HG03135 (cell line): ENCODE measurements around the gene C1QTNF3.
"Not testable (repeated sequence)": the region's sequence is repeated elsewhere in the genome, so short reads cannot be mapped to it uniquely, and the experiment has no call there.

ENCODE experiments used
- ATAC-seq: cut with Tn5 transposase; IDR thresholded peaks from one replicate; pipeline ENCODE4 v1.9.1; 2021; ENCODE audit warnings: mild to moderate bottlenecking, moderate library complexity; ENCODE audit not compliant: unreplicated experiment

Gene C1QTNF3

GRCh38 chr5:34026089-34026761, 16.8 kb downstream of the C1QTNF3 start:
- ATAC-seq, result no peak

GRCh38 chr5:34022121-34022705, 20.8 kb downstream of the C1QTNF3 start:
- ATAC-seq, result peak; percentile 84

GRCh38 chr5:34021334-34021733, 21.7 kb downstream of the C1QTNF3 start:
- no peak for ATAC-seq

- ATAC-seq, result no peak
Measured at GRCh38 chr5:34020726-34021125, 22.3 kb downstream of the C1QTNF3 start.

GRCh38 chr5:34017254-34017653, 25.8 kb downstream of the C1QTNF3 start:
- ATAC-seq, result no peak

GRCh38 chr5:34016750-34017149, 26.3 kb downstream of the C1QTNF3 start:
- ATAC-seq, result no peak

- ATAC-seq, result no peak
Measured at GRCh38 chr5:34016222-34016621, 26.8 kb downstream of the C1QTNF3 start.

- ATAC-seq, result no peak
Measured at GRCh38 chr5:34015120-34015822, 27.7 kb downstream of the C1QTNF3 start.

- no peak for ATAC-seq
Measured at GRCh38 chr5:34014626-34015025, 28.4 kb downstream of the C1QTNF3 start.

GRCh38 chr5:34013547-34013946, 29.5 kb downstream of the C1QTNF3 start:
- no peak for ATAC-seq

GRCh38 chr5:34012791-34013190, 30.2 kb downstream of the C1QTNF3 start:
- ATAC-seq, result no peak

- no peak for ATAC-seq
Measured at GRCh38 chr5:34011536-34011935, 31.5 kb downstream of the C1QTNF3 start.

- not testable (repeated sequence) for ATAC-seq
Measured at GRCh38 chr5:34010146-34010545, 32.9 kb downstream of the C1QTNF3 start.

- no peak for ATAC-seq
Measured at GRCh38 chr5:34009610-34010009, 33.4 kb downstream of the C1QTNF3 start.

- no peak for ATAC-seq
Measured at GRCh38 chr5:34008802-34009201, 34.2 kb downstream of the C1QTNF3 start.

GRCh38 chr5:34007621-34008600, 35.1 kb downstream of the C1QTNF3 start, which contains the start of gene AMACR:
Gene AMACR (minus strand): TSS chr5:34008050. CDS start chr5:34008019, 31 bp downstream.
- peak; percentile 92 for ATAC-seq

GRCh38 chr5:34007201-34007620, 35.8 kb downstream of the C1QTNF3 start:
- ATAC-seq, result no peak

- no peak for ATAC-seq
Measured at GRCh38 chr5:34005681-34006080, 37.3 kb downstream of the C1QTNF3 start.

- ATAC-seq, result no peak
Measured at GRCh38 chr5:34005211-34005610, 37.8 kb downstream of the C1QTNF3 start.

- ATAC-seq, result no peak
Measured at GRCh38 chr5:34003941-34004340, 39.1 kb downstream of the C1QTNF3 start.
